NCI-H446 treated with DMSO at 0.1 percent for 48 hours (cell line): Measurements from ENCODE around the gene AADACL2.
"Not testable (repeated sequence)": the region's sequence is repeated elsewhere in the genome, so short reads cannot be mapped to it uniquely, and the experiment has no call there.

Experiments used
- DNase-seq: peaks from one replicate; lab custom pipeline; 2025; lab: John Stamatoyannopoulos, UW

Gene AADACL2, protein sequence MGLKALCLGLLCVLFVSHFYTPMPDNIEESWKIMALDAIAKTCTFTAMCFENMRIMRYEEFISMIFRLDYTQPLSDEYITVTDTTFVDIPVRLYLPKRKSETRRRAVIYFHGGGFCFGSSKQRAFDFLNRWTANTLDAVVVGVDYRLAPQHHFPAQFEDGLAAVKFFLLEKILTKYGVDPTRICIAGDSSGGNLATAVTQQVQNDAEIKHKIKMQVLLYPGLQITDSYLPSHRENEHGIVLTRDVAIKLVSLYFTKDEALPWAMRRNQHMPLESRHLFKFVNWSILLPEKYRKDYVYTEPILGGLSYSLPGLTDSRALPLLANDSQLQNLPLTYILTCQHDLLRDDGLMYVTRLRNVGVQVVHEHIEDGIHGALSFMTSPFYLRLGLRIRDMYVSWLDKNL

DNA sequence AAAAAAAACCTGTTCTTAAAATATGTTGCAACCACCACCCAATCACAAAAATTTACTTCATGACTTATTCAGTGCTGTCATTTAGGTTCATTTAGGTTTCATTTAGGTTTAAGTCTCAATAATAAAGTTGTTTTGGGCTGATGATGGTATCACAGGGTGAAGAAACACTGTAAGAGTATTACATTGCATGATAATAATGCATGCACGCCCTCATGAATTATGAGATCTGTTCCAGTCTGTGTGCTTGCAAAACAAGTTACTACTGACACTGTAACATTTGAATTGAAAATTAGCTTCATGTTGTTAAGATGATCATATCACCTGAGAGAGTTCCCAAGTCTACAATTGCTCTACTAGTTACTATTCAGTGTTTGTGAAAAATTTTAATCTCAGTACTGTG, at the start of gene AADACL2:
Gene AADACL2 (plus strand): TSS at position 315 of the 400 bp plus-strand sequence. CDS start 109 bp downstream, outside the sequence.
- no peak for DNase-seq

DNA sequence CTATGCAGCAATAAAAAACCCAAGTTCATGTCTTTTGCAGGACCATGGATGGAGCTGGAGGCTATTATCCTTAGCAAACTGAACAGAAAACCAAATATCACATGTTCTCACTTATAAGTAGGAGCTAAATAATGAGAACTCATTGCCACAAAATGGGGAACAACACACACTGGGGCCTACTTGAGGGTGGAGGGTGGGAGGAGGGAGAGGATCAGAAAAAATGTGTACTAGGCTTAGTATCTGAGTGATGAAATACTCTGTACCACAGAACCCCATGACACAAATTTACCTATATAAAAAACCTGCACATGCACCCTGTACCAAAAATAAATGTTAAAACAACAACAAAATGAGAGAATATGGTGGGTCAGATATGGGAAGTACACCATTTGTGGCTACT, 49.6 kb upstream of the AADACL2 start:
- no peak for DNase-seq

DNA sequence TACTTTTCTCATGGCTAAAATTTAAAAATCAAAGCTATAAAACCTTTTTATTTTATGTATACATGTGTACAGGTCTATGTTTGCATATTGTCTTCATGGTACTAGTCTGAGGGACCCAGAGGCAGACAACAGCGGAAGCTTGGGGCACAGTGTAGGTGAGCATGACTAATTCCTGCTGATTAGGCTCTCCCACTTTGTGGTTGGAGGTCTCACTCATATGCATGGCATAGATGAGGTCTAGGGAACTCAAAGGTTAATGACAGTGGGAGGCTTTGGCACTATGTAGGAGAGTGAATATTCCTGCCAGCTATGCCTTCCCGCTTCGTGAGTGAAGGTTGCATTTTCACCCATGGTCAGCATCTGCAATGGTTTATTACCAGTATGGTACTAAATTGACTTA, 47.5 kb upstream of the AADACL2 start:
- DNase-seq = no peak

DNA sequence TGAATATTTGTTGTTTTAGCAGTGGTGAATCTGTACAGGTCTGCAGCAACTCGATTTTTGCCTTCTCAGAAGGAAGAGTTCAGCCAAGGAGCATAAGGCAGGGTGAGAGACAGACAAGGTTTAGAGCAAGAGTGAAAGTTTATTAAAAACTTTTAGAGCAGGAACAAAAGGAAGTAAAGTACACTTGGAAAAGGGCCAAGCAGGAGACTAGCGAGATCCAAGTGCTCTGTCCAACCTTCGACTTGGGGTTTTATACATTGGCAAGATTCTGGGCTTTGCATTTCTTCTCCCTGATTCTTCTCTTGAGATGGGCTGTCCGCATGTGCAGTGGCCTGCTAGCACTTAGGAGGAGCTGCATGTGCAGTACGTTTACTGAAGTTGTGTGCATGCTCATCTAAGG, 46.7 kb upstream of the AADACL2 start:
- no peak for DNase-seq

DNA sequence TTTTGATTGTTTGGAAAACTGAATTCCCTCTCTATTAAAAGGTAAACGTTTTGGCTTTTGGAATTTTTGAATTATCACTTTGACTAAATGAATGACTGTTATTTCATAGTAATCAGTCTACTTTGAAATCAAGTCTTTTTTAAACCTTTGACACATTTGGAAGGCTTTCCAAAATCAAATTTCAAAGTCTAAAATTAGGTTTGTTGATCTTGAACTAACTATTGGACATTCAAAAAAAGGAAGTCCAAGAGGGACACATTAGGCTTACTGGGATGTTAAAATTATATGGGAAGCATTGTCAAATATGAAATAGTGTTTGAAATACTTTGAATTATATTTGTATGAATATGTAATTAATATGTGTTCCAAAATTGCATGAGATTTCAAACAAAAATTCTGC, 45.2 kb upstream of the AADACL2 start:
- DNase-seq = no peak

DNA sequence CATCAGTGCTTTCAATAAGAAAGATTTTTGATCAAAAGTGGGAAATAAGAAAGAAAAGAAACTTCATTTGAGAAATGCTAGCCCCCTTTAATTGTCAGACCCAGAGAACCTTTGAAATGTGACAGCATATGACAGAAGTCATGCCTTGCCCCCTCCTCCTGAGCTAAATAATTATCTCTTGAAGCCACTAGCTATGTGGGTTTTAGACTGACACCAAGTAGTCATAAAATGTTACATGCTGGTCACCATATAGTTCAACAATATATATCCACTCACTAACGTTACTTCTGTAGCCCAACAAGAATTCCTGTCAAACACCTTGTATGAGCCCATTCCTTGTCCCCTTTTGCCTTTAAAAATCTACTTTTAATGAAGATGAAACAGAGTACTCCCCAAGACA, 43.1 kb upstream of the AADACL2 start:
- no peak for DNase-seq

DNA sequence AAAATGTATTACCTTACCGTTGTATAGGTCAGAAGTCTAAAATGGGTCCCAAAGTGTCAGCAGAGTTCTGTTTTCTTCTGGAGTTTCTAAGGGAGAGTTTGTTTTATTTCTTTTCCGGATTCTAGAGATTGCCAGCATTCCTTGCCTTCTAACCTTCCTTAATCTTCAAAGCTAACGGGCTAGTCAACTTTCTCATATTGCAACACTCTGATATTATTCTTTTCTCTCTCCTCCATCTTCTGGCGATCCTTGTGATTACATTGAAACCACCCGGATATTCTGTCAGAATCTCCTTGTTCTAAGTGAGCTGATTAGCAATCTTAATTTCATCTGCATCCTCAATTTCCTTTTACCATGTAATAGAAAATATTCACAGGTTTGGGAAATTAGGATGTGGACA, 36.2 kb upstream of the AADACL2 start:
- DNase-seq = no peak

DNA sequence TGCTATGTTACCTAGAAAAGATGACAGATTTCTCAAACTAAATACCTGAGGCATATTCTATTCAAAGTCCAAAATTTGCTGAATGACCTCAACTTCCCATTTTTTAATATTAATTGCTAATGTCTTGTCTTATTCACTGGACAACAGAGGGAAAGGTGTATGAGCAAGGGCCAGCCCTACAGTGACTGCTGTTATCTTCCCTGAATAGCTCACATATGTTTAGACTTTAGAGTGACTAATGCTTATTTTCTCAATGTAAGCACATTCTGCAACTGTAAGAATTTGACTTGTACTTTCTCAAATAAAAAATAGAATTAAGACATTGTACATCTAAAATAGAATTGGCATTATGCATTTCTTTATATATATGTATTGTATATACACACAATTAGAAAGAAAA, 26.5 kb upstream of the AADACL2 start:
- no peak for DNase-seq

DNA sequence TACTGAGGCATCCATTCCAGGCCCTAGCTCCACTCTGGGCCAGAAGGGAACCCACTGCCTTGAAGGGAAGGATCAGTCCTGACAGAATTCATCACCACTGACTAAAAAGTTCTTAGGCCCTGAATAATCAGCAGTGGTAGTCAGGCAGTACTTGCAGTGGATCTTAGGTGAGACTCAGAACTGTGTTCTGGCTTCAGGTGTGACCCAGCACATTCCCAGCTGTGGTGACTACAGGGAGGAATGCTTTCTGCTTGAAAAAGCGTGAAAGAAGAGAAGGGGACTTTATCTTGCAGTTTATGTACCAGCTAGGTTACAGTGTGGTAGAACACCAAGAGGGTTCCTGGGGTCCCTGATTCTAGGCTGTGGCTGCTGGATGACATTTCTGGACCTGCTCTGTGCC, 24.9 kb upstream of the AADACL2 start:
- DNase-seq = no peak

DNA sequence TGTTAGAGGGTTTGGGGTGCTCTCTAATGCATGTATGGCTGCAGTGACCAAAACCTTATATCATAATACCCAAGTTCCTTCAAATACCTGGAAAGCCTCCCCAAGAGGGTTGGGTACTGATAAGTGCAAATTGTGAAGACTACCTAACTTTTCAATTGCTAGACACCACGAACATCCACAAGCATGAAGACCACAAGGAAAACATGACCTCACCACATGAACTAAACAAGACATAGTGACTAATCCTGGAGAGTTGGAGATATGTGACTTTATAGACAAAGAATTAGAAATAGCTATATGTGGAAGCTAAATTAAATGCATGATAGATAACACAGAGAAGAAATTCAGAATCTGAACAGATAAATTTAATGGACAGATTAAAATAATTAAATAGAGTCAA, 23.9 kb upstream of the AADACL2 start:
- DNase-seq = no peak

DNA sequence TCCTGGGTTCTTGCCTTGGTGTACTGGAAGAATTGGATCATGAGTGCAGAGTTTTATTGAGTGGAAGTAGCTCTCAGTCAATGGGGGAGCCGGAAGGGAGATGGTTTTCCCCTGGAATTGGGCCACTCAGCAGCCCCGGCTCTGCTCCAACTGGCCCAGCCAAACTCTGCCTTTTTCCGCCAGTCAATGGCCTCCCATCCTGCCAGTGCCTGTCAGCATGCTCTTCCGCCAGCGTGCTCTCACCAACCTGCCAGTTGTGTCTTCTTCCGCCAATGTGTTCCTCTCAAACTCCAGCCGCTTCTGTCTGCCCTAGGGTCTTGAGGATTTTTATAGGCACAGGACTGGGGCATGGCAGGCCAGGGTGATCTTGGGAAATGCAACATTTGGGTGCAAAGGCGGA, 12.4 kb upstream of the AADACL2 start:
- no peak for DNase-seq

DNA sequence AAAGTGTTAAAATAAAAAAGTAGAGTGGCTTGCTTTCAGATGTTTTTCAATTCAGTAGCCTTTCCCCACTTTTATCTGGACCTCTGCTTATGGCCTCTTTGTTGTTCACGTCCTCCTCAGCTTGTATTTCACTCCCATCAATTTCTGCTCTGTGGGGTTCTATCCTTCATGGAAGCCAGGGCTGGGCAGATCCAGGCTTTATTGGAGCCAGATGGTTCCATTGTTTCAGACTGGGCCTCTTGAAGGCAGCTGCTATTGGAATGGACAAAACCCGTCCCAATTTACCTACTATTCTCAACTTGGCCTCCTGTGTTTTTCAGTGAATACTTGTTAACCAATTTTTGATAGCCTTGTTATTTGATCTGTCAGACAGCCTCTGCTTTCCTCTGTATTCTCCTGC, 10.9 kb upstream of the AADACL2 start:
- no peak for DNase-seq

DNA sequence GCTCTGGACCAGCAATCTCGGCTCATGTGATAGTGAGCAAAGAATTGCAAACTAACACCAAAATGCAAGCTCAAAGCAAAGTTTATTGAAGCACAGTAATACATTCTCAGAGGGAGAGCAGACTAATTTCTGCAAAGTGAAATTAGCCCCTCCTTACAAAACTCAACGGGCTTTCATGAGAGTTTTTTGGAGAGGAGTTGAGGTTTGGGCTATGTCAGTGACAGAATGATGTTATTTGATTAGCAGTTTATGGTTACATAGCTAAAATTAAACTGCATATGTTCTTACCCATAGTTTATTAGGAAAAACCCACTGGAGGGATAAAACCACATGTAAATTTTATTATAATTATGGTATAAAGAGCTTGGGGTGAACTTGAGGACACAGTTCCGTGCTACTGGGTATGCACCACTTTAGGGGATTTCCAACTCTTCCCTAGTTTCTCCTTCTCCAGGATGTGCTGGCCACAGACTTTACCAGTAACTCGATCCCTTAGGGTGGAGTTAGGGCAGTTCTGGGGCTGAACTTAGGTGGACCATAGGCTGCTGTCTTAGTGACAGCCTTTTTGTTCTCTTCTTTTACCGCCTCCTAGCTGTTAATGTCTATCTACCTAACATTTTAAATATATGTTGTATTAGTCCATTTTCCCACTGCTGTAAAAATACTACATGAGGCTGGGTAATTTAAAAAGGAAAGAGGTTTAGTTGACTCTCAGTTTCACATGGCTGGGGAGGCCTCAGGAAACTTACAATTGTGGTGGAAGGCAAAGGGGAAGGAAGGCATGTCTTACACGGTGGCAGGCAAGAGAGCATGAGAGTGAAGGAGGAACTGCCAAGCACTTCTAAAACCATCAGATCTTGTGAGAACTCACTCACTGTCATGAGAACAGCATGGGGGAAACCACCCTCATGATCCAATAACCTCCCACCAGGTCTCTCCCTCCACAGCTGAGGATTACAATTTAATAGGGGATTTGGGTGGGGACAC, 8.9 kb upstream of the AADACL2 start:
- no peak for DNase-seq

DNA sequence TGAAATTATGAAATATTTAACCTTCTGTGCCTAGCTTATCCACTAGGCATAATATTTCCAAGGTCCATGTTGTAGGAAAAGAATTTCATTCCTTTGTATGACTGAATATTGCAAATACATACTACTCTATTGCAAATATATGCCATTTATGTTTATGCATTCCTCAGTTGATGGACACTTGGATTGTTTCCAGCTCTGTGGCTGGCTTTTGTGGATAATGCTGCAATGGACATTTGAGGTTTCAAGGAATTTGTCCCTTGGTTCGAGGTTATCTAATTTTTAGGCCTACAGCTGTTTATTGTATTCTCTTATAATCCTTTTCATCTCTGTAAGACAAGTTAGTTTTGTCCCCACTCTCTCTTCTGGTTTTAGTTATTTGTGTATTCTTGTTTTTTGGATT, 7.7 kb upstream of the AADACL2 start:
- DNase-seq = no peak

DNA sequence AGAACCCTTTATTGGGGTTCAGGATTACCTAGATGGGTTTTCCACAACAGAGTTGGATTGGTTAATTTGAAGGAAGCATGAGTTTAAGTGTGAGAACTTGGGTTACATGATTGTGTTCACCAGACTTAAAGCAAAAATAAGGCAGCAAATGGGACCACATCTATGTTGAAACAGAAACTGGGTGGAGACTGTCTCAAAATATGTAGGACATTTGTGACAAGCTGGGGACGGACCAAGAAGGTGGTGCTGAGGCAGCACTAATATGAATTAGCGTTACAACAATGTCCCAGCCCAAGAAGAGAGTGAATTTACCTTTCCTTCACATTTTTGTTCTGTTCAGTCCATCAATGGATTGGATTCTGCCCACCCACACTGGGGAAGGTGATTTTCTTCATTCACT, 866 bp upstream of the AADACL2 start:
- DNase-seq = no peak

DNA sequence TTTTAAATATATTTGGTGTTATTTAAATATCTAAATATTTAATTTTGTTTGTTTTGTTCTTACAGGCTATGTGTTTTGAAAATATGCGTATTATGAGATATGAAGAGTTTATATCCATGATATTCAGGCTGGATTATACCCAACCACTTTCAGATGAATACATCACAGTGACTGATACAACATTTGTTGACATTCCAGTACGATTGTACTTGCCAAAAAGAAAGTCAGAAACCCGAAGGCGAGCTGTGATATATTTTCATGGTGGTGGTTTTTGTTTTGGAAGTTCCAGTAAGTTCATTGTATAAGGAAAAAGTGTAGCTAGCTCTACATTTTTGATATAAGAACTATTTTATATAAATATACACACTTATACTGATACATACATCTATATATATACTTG, 6.9 kb downstream of the AADACL2 start:
- no peak for DNase-seq

DNA sequence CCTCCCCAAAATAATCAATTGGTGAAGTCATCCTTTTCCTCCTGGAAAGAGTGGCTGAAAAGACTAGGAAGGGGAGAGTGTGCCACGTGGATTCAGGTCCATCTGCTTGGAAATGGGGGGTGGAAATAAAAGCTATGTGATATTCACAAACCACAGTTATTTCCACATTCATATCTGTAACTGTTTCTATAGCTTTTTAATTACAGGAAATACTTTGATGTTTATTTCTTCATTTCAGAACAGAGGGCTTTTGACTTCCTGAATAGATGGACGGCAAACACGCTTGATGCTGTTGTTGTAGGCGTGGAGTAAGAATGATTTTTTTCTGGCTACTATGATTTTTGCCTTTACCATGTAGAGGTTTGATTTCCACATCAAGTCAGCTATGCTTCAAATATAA, 10.1 kb downstream of the AADACL2 start:
- no peak for DNase-seq

DNA sequence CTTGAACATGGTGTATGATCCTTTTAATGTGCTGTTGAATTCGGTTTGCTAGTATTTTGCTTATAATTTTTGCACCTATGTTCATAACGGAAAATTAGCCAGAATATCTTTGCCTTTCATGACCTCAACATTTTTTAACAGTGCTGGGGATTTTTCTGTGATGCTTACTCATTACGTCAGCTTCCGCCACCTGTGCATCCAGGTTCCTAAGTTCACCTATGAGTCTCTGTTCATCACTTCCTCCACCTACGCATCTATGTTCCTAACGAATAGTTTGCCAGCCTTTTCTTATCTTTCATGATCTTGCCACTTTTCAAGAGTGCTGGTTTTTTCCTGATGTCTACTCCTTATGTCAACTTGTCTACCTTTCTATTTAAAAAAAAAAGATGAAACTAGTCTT, 16.5 kb downstream of the AADACL2 start:
- DNase-seq = no peak

DNA sequence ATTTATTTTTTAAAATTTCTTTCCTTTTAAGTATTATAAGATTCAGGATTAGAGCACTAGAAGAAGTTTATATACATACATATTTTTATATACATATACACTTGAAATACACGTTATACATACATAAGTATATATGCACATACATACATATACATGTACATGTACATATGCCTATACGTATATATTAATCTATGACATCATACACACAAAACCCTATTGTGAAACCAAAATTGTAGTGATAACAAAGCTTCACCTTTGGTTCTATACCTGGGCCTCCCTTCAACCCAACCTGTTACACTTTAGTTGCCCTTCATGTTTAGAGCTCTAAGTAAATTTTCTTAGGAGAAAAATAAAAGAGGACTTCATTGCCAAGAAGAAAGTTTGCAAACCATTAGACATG, 17.0 kb downstream of the AADACL2 start:
- no peak for DNase-seq

DNA sequence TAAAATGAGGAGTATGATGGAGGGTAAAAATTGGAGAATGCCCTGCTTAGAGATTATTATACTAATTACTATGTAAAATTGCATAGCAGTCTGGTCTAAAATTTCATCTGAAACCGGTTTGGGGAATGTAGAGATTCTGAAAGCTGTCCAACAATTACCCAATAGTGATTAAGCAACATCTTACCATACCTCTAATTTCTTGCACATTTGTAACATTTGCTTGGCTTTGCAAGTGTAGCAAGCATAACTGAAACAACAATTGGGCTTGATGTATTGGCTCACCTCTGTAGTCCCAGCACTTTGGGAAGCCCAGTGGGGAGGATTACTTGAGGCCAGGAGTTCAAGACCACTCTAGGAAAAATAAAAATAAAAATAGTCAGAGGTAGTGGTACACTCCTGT, 17.4 kb downstream of the AADACL2 start:
- no peak for DNase-seq

DNA sequence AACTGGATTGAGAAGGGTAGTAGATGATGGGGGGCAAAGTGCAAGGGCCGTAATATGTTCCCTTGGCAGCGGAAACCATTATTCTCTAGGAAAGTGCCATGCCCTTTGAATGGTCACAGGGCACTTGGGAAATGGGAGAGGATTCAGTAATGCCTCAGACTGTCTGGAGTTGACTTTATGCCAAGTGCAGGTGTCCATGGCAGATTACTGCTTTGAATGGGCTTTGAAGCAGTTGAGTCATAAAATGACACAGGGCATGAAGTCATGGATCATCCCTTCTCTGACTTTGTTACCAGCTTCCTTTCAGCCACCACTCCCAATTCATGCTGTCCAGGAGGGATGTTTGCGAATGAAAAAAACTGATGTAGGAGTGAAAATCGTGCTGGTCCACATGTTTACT, 20.1 kb downstream of the AADACL2 start:
- no peak for DNase-seq

DNA sequence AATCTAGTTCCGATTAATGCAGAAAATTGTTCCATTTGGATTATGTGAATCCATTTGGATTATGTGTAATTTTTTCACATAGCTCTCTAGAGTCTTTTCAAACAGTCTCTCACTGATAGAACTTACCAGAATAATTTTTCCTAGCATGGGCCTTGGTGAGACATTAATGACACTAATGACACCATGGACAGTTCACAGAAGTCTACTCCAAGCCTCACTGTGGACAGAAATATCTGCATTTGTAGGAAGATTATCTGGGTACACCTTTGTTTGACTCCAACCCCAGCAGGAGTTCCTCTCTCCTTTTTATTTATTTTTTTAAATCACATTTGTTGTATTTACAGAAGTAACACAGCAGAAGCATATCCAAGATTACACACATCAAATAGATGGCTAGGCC, 27.9 kb downstream of the AADACL2 start:
- DNase-seq = no peak

DNA sequence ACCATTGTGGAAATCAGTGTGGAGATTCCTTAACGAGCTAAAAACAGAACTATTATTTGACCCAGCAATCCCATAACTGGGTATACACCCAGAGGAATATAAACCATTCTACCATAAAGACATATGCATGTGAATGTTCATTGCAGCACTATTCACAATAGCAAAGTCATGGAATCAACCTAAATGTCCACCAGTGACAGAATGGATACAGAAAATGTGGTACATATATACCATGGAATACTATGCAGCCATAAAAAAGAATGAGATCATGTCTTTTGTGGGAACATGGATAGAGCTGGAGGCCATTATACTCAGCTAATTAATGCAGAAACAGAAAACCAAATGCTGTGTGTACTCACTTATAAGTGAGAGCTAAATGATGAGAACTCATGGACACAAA, 31.0 kb downstream of the AADACL2 start:
- not testable (repeated sequence) for DNase-seq
